ENCODE measurements around the gene PTPRD.

PTPRD gene

GRCh38 chr9:10566848-10567247 is 46.0 kb downstream of the PTPRD start:
- no peak for TF ChIP-seq CTCF (IDR thresholded peaks at IDR 0.05; ENCODE audit: extremely low read depth, missing control alignments)
- no peak for DNase-seq (ENCODE audit: low spot score)

- no peak for TF ChIP-seq CTCF (IDR thresholded peaks at IDR 0.05; ENCODE audit: extremely low read depth, missing control alignments)
- no peak for DNase-seq (ENCODE audit: low spot score)
These were observed 50.0 kb downstream of the PTPRD start for GRCh38 chr9:10562581-10563343.

- TF ChIP-seq CTCF (IDR thresholded peaks at IDR 0.05; ENCODE audit: extremely low read depth, missing control alignments): no peak
- DNase-seq (ENCODE audit: low spot score): no peak
These were observed 64.5 kb downstream of the PTPRD start for GRCh38 chr9:10548348-10548747.

- DNase-seq (ENCODE audit: low spot score): no peak
- no peak for TF ChIP-seq CTCF (IDR thresholded peaks at IDR 0.05; ENCODE audit: extremely low read depth, missing control alignments)
These were observed 74.7 kb downstream of the PTPRD start for GRCh38 chr9:10538073-10538472.

- no peak for DNase-seq (ENCODE audit: low spot score)
- no peak for TF ChIP-seq CTCF (IDR thresholded peaks at IDR 0.05; ENCODE audit: extremely low read depth, missing control alignments)
These were observed 78.0 kb downstream of the PTPRD start for GRCh38 chr9:10534850-10535249.

- no peak for TF ChIP-seq CTCF (IDR thresholded peaks at IDR 0.05; ENCODE audit: extremely low read depth, missing control alignments)
- DNase-seq (ENCODE audit: low spot score): no peak
These were observed 86.8 kb downstream of the PTPRD start for GRCh38 chr9:10525972-10526371.

GRCh38 chr9:10523164-10523563 is 89.6 kb downstream of the PTPRD start:
- no peak for TF ChIP-seq CTCF (IDR thresholded peaks at IDR 0.05; ENCODE audit: extremely low read depth, missing control alignments)
- no peak for DNase-seq (ENCODE audit: low spot score)

Data from GM20000 (cell line).